ENCODE measurements around the gene MTHFD2. TPM values are rescaled to one million over a fixed set of nuclear protein-coding genes. Genes with fewer than 3 reads are reported as not detected.

Gene MTHFD2
- total RNA-seq, 1 donor from 2014 or later = 17.8 TPM

- no peak overlapping the region for H3K4me3 ChIP-seq
- no peak for TF ChIP-seq CTCF (IDR thresholded peaks at IDR 0.05; ENCODE audit: borderline replicate concordance)
- no peaks in the 10 kb centered on the region for H3K36me3 ChIP-seq
- no peaks in the 10 kb centered on the region for H3K27me3 ChIP-seq (ENCODE audit: low read depth)
- intact Hi-C loops (cut with micrococcal nuclease) = no loop called here
- H3K27ac ChIP-seq (replicated peaks) = no peak overlapping the region
- no peaks in the 10 kb centered on the region for H3K9me3 ChIP-seq (replicated peaks)
- H3K4me1 ChIP-seq = peaks cover 14% of the 10 kb centered on the region
- DNase-seq = no peak
Measured at GRCh38 chr2:74252036-74252435, 53.6 kb downstream of the MTHFD2 start.

GRCh38 chr2:74252862-74253261 is 54.4 kb downstream of the MTHFD2 start:
- intact Hi-C loops (cut with micrococcal nuclease) = no loop called here
- Histone ChIP-seq H3K4me1 (peaks cover 14% of the 10 kb centered on the region), H3K27me3 (ENCODE audit: low read depth) (no peaks in the 10 kb centered on the region), H3K4me3 (no peak overlapping the region), H3K9me3 (replicated peaks) (no peaks in the 10 kb centered on the region), H3K36me3 (no peaks in the 10 kb centered on the region), H3K27ac (replicated peaks) (peak overlapping the region; percentile 63)
- DNase-seq = no peak
- TF ChIP-seq CTCF (IDR thresholded peaks at IDR 0.05; ENCODE audit: borderline replicate concordance) = no peak

- no peak for DNase-seq
- intact Hi-C loops (cut with micrococcal nuclease) = no loop called here
- Histone ChIP-seq H3K36me3 (no peaks in the 10 kb centered on the region), H3K4me3 (no peak overlapping the region), H3K27me3 (ENCODE audit: low read depth) (no peaks in the 10 kb centered on the region), H3K27ac (replicated peaks) (peak overlapping the region; percentile 63), H3K9me3 (replicated peaks) (no peaks in the 10 kb centered on the region), H3K4me1 (peaks cover 14% of the 10 kb centered on the region)
- no peak for TF ChIP-seq CTCF (IDR thresholded peaks at IDR 0.05; ENCODE audit: borderline replicate concordance)
Measured at GRCh38 chr2:74253306-74253970, 55.0 kb downstream of the MTHFD2 start.

GRCh38 chr2:74253971-74254310 is 55.5 kb downstream of the MTHFD2 start:
- Histone ChIP-seq H3K9me3 (replicated peaks) (no peaks in the 10 kb centered on the region), H3K36me3 (no peaks in the 10 kb centered on the region), H3K27me3 (ENCODE audit: low read depth) (no peaks in the 10 kb centered on the region), H3K27ac (replicated peaks) (peak overlapping the region; percentile 63), H3K4me3 (no peak overlapping the region), H3K4me1 (peaks cover 14% of the 10 kb centered on the region)
- no peak for TF ChIP-seq CTCF (IDR thresholded peaks at IDR 0.05; ENCODE audit: borderline replicate concordance)
- intact Hi-C loops (cut with micrococcal nuclease) = no loop called here
- no peak for DNase-seq

GRCh38 chr2:74255660-74256213 is 57.3 kb downstream of the MTHFD2 start:
- TF ChIP-seq CTCF (IDR thresholded peaks at IDR 0.05; ENCODE audit: borderline replicate concordance) = no peak
- Histone ChIP-seq H3K27me3 (ENCODE audit: low read depth) (no peaks in the 10 kb centered on the region), H3K4me3 (no peak overlapping the region), H3K9me3 (replicated peaks) (no peaks in the 10 kb centered on the region), H3K4me1 (peaks cover 14% of the 10 kb centered on the region), H3K36me3 (no peaks in the 10 kb centered on the region), H3K27ac (replicated peaks) (no peak overlapping the region)
- no peak for DNase-seq
- intact Hi-C loops (cut with micrococcal nuclease) = no loop called here
